Heart left ventricle (tissue), 16 donors: Measurements from ENCODE around the gene STXBP5L. TPM values are rescaled to one million over a fixed set of nuclear protein-coding genes. Genes with fewer than 3 reads are reported as not detected.
"Not testable (repeated sequence)": the region's sequence is repeated elsewhere in the genome, so short reads cannot be mapped to it uniquely, and the experiment has no call there.

Experiments
- ATAC-seq, 4 donors: fragments of 200-7000 bp; cut with Tn5 transposase; one replicate each; pipeline ENCODE4 v1.9.1; 2020 to 2022; ENCODE audit warnings: moderate library complexity in 4 of 4, mild to moderate bottlenecking in 3 of 4, moderate number of reproducible peaks in 1 of 4
- DNase-seq, 5 donors: peaks; one replicate each; pipeline ENCODE4 v3.0.0-alpha.2; 2020
- H3K27ac ChIP-seq, 12 donors: fragments of 200-600 bp; sonication (generic) in 4 of 12; one replicate each; pipeline versions ENCODE4 v1.5.0 to v1.8.0; 2016 to 2022; ENCODE audit warnings: mild to moderate bottlenecking in 2 of 12
- H3K27me3 ChIP-seq, 9 donors: fragments of 200-600 bp; sonication (generic) in 2 of 9; one replicate each; pipeline versions ENCODE4 v1.5.1 to v1.8.0; 2016 to 2022; ENCODE audit warnings: mild to moderate bottlenecking in 3 of 9
- H3K36me3 ChIP-seq, 9 donors: fragments of 200-600 bp; sonication (generic) in 2 of 9; one replicate each; pipeline versions ENCODE4 v1.5.0 to v1.8.0; 2018 to 2022; ENCODE audit warnings: mild to moderate bottlenecking in 2 of 9
- H3K4me1 ChIP-seq, 12 donors: fragments of 200-600 bp; sonication (generic) in 4 of 12; one replicate each; pipeline versions ENCODE4 v1.5.0 to v1.8.0; 2016 to 2022; ENCODE audit warnings: mild to moderate bottlenecking in 3 of 12
- H3K4me3 ChIP-seq, 12 donors: fragments of 200-600 bp; sonication (generic) in 4 of 12; one replicate each; pipeline versions ENCODE4 v1.5.0 to v1.8.0; 2017 to 2022; ENCODE audit warnings: mild to moderate bottlenecking in 9 of 12, moderate library complexity in 4 of 12
- H3K9me3 ChIP-seq, 12 donors: fragments of 200-600 bp; sonication (generic) in 4 of 12; one replicate each; pipeline versions ENCODE4 v1.5.0 to v1.8.0; 2016 to 2022; ENCODE audit warnings: mild to moderate bottlenecking in 1 of 12
- POLR2A ChIP-seq, 2 donors: fragments of 450-650 bp; IDR thresholded peaks; one replicate each; pipeline ENCODE4 v1.6.1; 2017; ENCODE audit warnings: antibody characterized with exemption in 2 of 2, mild to moderate bottlenecking in 2 of 2, moderate library complexity in 2 of 2
- WGBS, 4 donors: extraction: QIAGEN DNeasy Blood & Tissue Kit in 2 of 4; methylation state at CpG; one replicate each; pipeline versions ENCODE4 v1.1.5 to v1.1.7; 2013 to 2018; 5-methylcytosine and 5-hydroxymethylcytosine counted together
- intact Hi-C, 10 donors: fragments of 100-400 bp; cut with DNase I; formaldehyde crosslinking; loops; one replicate each; pipeline versions ENCODE4 v1.11.1 to v1.14.2; 2022
- polyA plus RNA-seq, 2 donors: library from polyadenylated mRNA; stranded (reverse); fragments of 200-250 nt; gene quantifications; one replicate each; pipeline ENCODE4 v1.2.3, GENCODE V29; 2013
- total RNA-seq, 9 donors: library from RNA; depleted of rRNA in 2 of 9; stranded (reverse); fragments of >200 nt in 2 of 9; fragmentation: NEBNext Ultra II Directional in 3 of 9; extraction: Animal tissue kit (Norgen Biotek cat#: 25700) in 3 of 9; gene quantifications; one replicate each; pipeline versions ENCODE4 v1.1.0 to v1.2.4, GENCODE V29; 2016 to 2023
- TF ChIP-seq, protein P1 (sequence below), 12 donors: fragments of 200-600 bp; sonication (generic) in 4 of 12; IDR thresholded peaks; one replicate each; pipeline versions ENCODE4 v1.5.0 to v1.8.0; 2018 to 2022; ENCODE audit warnings: antibody characterized with exemption in 12 of 12, mild to moderate bottlenecking in 5 of 12
- donor health status: ischemic (EF 13 %, LVEDD 7.1; RV severe dilation, severe dysfunction).
- donor health status: healthy with polysubstance abuse.
- donor health status: DM: no; HTN: yes; CAD: no.
- donor health status: DM: no; HTN: no; CAD: no.
- donor health status: ischemic (EF 25% LVEDD 6.9; RV normal size, moderate dysfunction).
- donor health status: ischemic (EF 25% LVEDD 5.7; RV mildly dilated, moderate dysfunction).
- donor health status: healthy.
- donor health status: DM: yes; HTN: yes; CAD: no.
- donor health status: ischemic (EF 35%, LVEDD 5.7; RV mildly dilated, moderate dysfunction).
- donor health status: nonischemic (EF 11% LVEDD 7.7; RV severe dilation, severe dysfunction).
- donor health status: DM: yes; HTN: yes; CAD: no.
- donor health status: PGD.
- donor health status: ischemic (EF 29% LVEDD 5.4; RV normal size, mild dysfunction).
- donor health status: nonischemic (EF 23%, LVEDD 6.1; RV moderate dilation, normal function).

STXBP5L gene
- total and polyA plus RNA-seq, 11 donors = 0.10 TPM; not detected in 10

DNA sequence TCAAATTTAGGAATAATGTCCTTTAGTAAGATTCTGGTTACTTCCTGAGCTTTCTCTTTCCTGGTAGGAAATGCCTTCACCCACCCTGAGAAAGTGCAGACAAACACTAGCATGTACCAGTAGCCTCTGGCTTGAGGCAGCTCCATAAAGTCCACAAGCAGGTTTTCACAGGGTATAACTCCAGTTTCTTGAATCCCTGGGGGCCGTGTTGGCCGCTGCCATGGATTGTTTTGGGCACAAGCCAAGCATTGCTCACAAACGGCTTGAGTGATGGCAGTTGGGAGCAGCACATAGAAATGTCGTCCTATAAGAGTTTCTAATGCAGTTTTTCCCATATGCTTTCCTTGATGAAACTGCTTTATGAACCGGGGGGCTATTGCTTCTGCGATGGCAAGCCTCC lies 164.1 kb downstream of the STXBP5L start:
- H3K27ac ChIP-seq = no peak overlapping the region
- H3K4me3 ChIP-seq = no peak overlapping the region
- DNase-seq = peak in 2 of 5 donors; percentile 29 to 33
- no peaks in the 10 kb centered on the region for H3K4me1 ChIP-seq
- H3K27me3 ChIP-seq = no peaks in the 10 kb centered on the region
- H3K9me3 ChIP-seq = no peaks in the 10 kb centered on the region
- TF ChIP-seq, protein P1, sequence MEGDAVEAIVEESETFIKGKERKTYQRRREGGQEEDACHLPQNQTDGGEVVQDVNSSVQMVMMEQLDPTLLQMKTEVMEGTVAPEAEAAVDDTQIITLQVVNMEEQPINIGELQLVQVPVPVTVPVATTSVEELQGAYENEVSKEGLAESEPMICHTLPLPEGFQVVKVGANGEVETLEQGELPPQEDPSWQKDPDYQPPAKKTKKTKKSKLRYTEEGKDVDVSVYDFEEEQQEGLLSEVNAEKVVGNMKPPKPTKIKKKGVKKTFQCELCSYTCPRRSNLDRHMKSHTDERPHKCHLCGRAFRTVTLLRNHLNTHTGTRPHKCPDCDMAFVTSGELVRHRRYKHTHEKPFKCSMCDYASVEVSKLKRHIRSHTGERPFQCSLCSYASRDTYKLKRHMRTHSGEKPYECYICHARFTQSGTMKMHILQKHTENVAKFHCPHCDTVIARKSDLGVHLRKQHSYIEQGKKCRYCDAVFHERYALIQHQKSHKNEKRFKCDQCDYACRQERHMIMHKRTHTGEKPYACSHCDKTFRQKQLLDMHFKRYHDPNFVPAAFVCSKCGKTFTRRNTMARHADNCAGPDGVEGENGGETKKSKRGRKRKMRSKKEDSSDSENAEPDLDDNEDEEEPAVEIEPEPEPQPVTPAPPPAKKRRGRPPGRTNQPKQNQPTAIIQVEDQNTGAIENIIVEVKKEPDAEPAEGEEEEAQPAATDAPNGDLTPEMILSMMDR (IDR thresholded peaks at IDR 0.05) = no peak
- no peak for TF ChIP-seq POLR2A (IDR thresholded peaks at IDR 0.05)
- ATAC-seq = peak in 1 of 4 donors; percentile 27
- intact Hi-C loops = no loop called here
- WGBS, 4 donors = 33 to 41% (median 37%) methylated on average over 6 of the region's 6 CpGs
- no peaks in the 10 kb centered on the region for H3K36me3 ChIP-seq

DNA sequence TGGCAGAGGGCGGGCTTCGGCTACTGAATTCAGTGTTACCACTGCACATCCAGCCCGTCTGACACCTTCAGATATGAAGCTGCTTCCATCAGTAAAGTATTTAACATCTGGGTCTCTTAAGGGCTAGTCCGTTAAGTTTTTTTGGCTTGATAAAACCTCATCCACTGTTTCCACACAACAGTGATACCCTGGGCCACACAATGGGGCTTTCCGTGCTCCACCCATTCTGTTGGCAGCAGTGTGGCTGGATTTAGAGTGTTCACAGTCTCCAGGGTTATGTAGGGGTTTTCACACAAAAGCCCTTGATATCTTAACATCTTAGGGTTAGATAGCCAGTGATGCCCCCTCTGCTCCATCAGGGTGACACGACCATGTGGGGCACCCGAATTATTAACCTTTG lies 165.0 kb downstream of the STXBP5L start:
- H3K27ac ChIP-seq = no peak overlapping the region
- no peaks in the 10 kb centered on the region for H3K27me3 ChIP-seq
- H3K9me3 ChIP-seq = no peaks in the 10 kb centered on the region
- no peaks in the 10 kb centered on the region for H3K4me1 ChIP-seq
- ATAC-seq = no peak
- no peak for DNase-seq
- 76 to 85% (median 79%) methylated on average over 6 to 7 of the region's 7 CpGs for WGBS, 4 donors
- TF ChIP-seq POLR2A (IDR thresholded peaks at IDR 0.05) = no peak
- TF ChIP-seq, protein P1 (IDR thresholded peaks at IDR 0.05) = no peak
- H3K36me3 ChIP-seq = no peaks in the 10 kb centered on the region
- H3K4me3 ChIP-seq = no peak overlapping the region
- intact Hi-C loops = no loop called here

DNA sequence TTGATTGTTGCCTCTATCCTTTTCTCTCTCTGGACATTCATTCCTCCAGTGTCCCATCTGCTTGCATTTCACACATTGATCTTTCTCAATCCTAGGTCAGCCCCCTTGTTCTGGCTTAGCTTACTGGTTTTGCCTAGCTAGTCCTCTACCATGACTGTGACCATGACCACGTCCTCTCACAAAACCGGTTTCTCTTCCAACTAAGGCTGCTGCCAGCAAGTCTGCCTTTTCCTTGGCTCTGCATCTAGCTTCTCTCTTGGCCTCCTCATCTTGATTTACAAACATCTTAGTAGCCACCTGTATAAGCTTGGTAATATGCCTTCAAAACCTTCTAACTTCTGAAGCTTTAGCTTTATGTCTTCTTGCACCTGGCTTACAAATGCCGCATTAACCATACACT lies 167.2 kb downstream of the STXBP5L start:
- no peak for ATAC-seq
- Histone ChIP-seq H3K9me3 (peaks cover 0 to 6% (median under 1%) of the 10 kb centered on the region in 12 donors), H3K4me3 (no peak overlapping the region), H3K27ac (no peak overlapping the region), H3K4me1 (no peaks in the 10 kb centered on the region), H3K36me3 (no peaks in the 10 kb centered on the region), H3K27me3 (no peaks in the 10 kb centered on the region)
- 84 to 93% (median 90%) methylated on average over 3 of the region's 3 CpGs for WGBS, 4 donors
- DNase-seq = no peak
- intact Hi-C loops = no loop called here
- TF ChIP-seq POLR2A (IDR thresholded peaks at IDR 0.05) = no peak
- TF ChIP-seq, protein P1 (IDR thresholded peaks at IDR 0.05) = no peak

DNA sequence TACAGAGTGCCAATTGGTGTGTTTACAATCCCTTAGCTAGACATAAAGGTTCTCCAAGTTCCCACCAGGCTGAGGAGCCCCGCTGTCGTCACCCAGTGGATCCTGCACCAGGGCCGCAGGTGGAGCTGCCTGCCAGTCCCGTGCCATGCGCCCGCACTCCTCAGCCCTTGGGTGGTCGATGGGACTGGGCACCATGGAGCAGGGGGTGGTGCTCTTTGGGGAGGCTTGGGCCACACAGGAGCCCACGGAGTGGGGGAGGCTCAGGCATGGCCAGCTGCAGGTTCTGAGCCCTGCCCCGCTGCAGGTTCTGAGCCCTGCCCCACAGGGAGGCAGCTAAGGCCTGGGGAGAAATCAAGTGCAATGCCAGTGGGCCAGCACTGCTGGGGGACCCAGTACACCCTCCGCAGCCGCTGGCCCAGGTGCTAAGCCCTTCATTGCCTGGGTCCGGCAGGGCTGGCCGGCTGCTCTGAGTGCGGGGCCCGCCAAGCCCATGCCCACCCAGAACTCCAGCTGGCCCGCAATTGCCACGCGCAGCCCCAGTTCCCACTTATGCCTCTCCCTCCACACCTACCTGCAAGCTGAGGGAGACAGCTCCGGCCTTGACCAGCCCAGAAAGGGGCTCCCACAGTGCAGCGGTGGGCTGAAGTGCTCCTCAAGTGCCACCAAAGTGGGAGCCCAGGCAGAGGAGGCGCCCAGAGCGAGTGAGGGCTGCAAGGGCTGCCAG lies 170.5 kb downstream of the STXBP5L start:
- ATAC-seq, H3K36me3 ChIP-seq, intact Hi-C loops, H3K4me1 ChIP-seq, H3K4me3 ChIP-seq, H3K27ac ChIP-seq, H3K27me3 ChIP-seq: not testable (repeated sequence)
- H3K9me3 ChIP-seq = peaks cover 0 to 30% (median 6%) of the 10 kb centered on the region in 12 donors
- 90 to 94% (median 92%) methylated on average over 2 to 22 of the region's 22 CpGs for WGBS, 4 donors
- DNase-seq = peak in 1 of 5 donors; percentile 54

DNA sequence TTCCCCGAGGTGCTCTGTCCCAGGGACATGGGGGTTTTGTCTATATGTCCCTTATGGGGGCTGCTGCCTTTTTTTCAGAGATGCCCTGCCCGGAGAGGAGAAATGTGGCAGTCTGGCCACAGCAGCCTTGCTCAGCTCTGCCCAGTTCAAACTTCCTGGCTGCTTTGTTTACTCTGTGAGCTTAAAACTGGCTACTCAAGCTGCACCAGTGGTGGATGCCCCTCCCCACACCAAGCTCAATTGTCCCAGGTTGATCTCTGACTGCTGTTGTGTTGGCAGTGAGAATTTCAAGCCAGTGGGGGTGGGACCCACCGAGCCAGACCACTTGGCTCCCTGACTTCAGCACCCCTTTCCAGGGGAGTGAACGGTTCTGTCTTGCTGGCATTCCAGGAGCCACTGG lies 188.9 kb downstream of the STXBP5L start:
- TF ChIP-seq, protein P1 (IDR thresholded peaks at IDR 0.05) = no peak
- TF ChIP-seq POLR2A (IDR thresholded peaks at IDR 0.05) = no peak
- no peak overlapping the region for H3K27ac ChIP-seq
- H3K4me3 ChIP-seq = no peak overlapping the region
- WGBS, 4 donors = 40 to 61% (median 51%) methylated on average over 1 to 4 of the region's 4 CpGs
- peaks cover 0 to 4% (median 0%) of the 10 kb centered on the region in 12 donors for H3K9me3 ChIP-seq
- no peaks in the 10 kb centered on the region for H3K4me1 ChIP-seq
- ATAC-seq = no peak
- H3K27me3 ChIP-seq = peaks cover 0 to 9% (median 0%) of the 10 kb centered on the region in 9 donors
- no peak for DNase-seq
- intact Hi-C loops = no loop called here
- H3K36me3 ChIP-seq = no peaks in the 10 kb centered on the region

DNA sequence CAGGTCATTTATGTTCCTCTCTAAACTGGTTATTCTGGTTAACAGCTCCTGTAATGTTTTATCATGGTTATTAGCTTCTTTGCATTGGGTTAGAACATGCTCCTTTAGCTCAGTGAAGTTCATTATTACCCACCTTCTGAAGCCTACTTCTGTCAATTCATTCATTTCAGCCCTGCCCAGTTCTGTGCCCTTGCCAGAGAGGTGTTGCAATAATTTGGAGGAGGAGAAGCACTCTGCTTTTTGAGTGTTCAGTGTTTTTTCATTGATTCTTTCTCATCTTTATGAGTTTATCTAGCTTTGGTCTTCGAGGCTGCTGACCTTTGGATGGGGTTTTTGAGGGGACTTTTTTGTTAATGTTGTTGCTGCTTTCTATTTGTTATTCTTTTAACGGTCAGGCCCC lies 203.1 kb downstream of the STXBP5L start:
- intact Hi-C loops, DNase-seq, H3K27ac ChIP-seq, H3K27me3 ChIP-seq, H3K36me3 ChIP-seq, H3K9me3 ChIP-seq, ATAC-seq, H3K4me3 ChIP-seq, H3K4me1 ChIP-seq: not testable (repeated sequence)
- 56 to 74% (median 64%) methylated on average over 2 of the region's 2 CpGs for WGBS, 4 donors
